ENCODE measurements around the gene TADA2B.
"Not testable (repeated sequence)": the region's sequence is repeated elsewhere in the genome, so short reads cannot be mapped to it uniquely, and the experiment has no call there.

Gene TADA2B

DNA sequence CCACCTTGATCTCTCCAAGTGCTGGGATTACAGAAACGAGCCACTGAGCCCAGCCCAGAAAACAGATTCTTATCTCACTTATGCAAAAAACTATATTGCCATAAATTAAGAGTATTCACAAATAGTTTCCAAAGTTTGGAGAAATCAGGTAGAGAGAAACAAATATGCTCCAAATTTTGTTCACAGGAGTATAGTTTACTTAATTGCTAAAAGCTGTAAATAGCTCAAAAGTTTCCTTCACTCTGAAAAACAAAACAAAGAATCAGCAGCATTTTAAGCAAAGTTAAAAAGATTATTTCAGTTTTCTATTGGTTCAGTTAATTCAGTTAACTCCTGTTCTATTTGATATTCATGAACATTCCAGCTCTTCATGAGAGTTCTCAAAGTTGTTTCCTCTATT, 43.2 kb downstream of the TADA2B start:
- no peak for DNase-seq

DNA sequence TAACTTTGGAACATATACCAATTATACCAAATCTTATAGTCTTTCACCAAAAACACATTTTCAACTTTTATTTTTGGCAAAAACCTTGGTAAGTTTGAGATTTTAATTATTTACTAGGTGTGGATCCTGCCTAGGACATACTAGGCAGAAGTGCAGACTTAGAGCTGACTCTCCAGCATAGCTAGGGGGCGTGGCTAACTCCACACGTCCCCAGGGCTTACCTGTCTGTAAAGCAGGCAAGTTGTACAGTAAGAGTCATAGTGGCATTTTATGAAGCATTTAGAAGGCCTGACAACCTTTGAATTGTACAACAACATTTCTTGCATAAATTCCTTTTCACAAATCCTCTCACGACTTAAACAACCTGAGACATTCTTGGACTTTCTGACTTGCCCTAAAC, 43.9 kb downstream of the TADA2B start:
- no peak for DNase-seq

DNA sequence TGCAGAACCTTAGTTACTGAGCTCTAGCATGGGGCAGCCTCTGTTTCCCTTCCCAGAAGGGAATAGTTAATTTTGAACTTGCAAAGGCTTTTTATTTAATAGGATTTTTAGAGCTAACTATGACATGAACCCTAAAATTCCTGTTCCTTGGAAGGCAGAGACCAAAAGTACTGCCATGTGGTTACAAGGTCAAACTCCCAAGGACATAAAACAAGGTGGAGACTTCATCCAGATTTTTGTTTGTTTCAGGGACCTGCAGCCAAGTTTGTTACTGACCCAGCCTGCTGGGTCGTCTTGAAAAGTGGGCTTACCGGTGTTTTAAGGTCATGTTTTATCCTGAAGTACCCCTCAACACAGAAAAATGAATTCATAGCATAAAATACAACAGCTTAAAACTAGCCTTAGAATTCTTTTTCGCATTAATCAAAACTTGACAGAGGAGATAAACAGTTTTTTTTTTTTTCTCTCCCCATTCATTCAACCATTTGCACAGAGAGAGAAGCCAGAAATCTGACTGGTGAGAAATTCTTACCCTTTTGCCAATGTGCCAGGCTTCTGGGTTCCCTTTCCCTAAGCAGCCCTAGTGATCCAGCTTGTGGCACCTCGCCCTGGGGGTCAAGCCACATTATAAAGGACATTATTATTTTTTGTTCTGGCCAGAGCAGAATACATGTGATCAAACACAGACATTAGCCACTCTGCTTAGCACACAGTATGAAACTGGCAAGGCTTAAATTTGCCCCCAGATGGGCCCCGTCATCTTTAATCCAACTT, 46.2 kb downstream of the TADA2B start:
- DNase-seq = no peak

DNA sequence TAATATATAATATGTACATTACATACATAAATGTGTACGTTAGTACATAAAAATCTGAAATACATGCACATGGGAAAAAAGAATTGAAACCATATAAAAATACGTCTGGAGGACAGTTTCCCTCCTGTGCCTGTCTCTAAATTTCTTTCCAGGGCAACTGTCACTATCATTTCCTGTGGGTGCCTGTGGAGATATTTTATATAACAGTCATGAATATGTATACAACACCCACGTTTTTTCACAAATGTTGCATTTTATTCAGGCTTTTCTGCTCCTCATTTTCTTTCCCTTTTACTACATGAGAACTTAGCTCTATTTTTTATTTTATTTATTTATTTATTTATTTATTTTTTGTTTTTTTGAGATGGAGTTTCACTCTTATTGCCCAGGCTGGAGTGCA, 48.9 kb downstream of the TADA2B start:
- DNase-seq = no peak

DNA sequence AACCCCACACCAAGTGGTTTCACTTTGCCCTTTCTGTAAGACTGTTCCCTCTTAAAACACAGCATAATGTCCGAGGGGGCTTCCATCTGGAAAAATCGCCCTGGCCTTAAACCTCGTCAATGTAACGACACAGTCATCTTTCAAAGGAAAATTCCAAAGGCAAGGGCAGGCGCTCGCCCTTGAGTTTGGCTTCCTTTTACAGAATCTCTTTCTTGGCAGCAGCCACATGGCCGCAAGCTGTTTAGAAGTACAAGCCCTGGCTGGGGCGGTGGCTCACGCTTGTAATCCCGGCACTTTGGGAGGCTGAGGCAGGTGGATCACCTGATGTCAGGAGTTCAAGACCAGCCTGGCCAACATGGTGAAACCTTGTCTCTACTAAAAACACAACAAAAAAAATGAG, 51.7 kb downstream of the TADA2B start:
- DNase-seq = no peak

DNA sequence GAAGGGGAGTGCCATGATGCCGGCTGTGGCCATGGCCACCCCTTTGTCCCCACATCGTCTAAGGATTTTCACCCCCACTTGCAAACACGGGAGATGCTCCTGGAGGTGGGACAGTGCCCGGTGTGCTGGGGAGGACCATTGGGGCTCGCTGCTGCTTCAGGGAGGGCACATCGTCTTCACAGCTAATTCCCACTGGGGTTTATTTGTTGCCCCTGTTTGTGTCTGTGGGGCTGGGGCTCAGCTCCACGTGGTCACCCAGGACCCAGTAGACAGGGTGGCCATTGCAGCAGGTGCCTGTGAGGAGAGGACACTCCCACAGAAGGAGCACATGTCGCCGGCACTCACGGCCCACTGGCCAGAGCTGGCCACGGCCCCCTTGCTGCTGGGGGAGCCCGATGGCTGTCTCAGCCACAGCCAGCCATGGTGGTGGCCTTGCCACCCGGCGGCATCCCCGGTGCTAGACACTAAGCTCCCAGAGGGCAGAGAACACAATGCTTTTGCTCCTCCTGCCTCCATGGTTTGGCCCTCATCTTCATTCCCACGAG, 52.5 kb downstream of the TADA2B start:
- DNase-seq = no peak

DNA sequence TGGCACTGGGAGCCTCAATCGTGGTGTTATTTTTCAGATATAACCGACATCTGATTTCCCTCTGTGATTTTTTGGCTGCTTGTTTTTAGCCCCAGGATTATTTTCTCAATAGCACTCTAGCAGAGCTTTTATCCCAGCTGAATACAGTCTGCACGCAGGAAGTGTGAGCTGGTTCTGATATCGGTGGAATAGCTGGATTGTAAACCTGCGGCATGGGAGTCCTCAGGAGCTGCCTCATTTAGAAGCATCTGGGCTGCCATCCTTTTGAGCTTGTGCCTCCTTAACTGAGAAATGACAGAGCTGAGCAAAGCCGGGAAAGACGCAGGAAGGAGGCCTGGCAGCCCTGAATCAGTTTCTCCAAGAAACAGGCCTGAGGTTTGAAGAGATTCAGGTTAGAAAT, 53.1 kb downstream of the TADA2B start:
- DNase-seq = no peak

DNA sequence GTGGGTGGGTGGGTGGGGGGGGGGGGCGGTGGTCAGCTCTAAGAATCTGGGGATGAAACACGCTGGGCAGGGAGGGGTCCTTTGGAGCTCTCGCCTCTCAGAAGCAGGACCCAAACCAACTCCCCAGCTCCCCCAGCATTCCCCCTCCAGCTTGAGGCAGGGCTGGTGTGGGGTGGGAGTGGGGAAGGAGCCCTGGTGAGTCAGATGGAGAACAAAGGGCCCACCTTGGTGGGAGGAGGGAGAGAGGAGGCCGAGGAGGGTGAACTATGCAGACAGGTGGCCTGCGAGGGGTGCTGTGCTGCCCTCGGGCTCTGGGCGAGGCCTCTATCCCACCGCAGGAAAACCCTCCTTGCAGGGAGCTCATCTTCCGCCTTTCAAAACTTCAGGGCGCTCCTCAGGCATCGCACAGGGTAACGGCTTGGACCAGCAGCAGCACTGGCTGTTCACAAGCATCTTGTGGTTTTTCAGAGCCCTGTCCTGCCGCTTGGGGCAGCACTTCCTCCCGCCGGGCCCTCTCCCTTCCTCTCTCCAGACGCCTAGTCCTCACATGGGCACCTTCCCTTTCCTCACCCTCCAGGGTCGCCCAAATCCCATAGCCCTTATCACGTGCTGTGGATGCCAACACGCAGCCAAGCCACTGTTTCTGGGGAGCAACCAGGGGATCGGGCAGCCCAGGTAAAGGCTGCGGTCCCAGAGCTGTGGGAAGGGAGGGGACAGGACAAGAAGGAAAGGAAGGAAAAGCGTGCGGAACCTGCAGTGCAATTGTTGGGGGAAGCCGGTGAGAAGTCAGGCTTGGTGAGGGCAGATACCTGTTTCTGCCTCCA, 58.7 kb downstream of the TADA2B start:
- peak; percentile 57 for DNase-seq

DNA sequence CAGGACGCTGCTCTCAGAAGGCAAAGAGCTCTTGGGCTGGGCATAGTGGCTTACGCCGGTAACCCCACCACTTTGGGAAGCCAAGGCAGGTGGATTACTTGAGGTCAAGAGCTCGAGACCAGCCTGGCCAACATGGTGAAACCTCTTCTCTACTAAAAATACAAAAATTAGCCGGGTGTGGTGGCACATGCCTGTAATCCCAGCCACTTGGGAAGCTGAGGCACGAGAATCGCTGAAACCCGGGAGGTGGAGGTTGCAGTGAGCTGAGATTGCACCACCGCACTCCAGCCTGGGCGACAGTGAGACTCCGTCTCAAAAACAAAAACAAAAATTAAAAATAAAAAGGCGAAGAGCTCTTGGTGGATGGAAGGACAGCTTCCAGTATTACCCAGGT, 59.3 kb downstream of the TADA2B start:
- DNase-seq = not testable (repeated sequence)

DNA sequence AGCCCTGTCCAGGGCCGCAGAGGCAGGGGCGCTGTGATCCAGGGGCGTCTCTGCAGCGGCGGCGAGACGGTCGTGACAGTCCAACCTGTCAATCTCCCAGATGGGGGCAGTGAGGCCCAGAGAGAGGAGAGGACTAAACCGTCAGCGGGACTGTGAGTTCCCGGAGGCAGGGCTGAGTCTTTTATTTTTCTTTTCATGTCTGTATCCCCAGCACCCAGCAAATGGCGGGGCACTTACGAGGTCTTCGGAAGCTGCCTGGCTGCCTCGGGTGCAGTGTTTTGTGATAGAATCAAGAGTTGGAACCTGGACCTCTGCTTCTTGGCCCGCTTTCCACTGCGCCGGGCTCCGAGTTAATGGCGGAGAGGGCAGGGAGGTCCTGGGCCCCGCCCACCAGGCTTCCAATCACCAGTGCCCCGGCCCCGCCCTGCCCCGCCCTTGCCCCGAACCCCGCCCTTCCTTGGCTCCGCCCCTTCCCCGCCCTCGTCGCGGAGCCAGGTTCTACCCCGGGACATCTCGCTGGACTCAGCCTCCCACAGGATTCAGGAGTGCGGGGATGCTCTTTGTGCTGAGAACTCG, 59.9 kb downstream of the TADA2B start:
- peak; percentile 83 for DNase-seq

DNA sequence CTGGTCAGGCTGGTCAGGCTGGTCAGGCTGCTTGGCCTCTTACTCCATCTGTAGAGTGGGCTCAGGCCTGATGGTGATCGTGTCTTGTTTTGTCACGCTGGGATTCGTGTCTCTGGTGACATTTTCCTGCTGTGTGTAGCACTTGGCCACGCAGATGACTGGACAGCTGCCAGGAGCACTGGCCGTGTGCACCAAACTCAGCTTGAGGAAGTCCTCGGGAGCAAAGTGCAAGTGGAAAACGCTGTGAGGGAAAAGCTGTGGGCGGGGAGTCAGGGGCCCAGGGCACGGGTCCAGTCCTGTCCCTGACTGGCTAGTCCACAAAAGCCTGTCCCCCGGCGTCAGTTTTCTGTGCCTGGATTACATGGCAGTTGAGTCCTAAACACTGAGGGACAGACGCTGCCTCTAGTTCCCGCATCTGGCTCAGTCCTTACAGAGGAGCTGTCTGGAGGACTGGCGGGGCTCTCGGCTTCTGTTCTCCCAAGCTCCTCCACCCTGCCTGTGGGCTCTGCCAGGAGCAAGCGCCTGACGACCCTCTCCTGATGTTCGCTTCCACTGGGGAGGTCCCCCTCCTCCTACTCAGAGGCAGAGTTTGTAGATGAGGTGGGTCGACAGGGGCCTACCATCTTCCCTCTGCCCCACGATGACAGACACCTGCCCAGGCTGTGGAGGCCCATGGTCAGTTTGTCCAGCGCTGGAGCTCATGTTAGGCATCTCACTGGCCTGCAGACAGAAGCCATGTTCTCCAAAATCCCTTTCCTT, 60.6 kb downstream of the TADA2B start:
- no peak for DNase-seq

DNA sequence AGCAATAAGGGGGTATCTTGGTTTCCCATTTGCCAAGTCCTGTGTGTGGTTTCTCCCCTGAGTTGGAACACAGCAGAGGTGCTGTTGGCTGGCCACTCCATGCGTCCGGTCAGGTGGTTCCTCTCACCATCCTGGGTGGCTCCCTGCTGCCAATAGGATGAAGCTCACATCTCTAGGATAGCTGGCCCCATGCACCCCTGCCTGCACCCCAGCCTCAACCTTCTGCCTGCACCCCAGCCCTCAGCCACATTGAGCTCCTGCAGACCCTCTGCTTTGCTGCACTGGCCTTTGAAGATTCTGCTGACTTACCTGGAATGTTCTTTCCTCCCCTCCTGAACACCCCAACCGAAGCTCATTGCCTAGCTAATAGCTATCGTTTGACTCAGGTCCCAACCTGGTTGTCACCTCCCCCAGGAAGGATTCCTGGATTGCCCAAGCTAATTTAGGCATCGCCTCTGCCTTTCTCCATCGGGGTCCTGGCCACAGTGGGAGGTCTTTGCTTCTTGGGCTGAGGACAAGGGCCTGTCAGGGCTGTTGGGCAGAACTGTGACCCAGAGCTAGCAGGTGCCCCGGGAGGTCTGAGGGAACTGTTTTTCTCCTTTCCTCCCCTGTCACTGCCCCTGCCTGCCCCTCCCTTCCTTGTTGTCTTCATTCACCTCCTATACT, 61.3 kb downstream of the TADA2B start:
- DNase-seq = no peak

DNA sequence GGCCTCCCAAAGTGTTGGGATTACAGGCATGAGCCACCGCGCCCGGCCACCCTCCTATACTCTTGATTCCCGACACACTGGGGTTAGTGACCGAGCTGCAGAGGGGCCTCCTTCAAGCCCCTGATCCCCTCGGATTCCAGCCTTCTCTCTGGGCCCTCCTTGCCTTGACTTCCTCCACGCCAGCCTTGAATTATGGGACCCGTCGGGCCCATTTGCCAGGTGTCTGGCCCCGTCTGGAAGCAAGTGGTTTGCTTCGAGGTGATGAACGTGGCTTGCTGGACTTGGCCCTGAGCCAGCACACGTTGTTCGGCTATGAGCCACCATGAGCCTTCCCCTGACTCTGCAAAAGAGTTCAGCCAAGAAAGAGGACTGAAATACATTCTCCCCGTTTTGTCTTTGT, 62.1 kb downstream of the TADA2B start:
- DNase-seq = no peak

DNA sequence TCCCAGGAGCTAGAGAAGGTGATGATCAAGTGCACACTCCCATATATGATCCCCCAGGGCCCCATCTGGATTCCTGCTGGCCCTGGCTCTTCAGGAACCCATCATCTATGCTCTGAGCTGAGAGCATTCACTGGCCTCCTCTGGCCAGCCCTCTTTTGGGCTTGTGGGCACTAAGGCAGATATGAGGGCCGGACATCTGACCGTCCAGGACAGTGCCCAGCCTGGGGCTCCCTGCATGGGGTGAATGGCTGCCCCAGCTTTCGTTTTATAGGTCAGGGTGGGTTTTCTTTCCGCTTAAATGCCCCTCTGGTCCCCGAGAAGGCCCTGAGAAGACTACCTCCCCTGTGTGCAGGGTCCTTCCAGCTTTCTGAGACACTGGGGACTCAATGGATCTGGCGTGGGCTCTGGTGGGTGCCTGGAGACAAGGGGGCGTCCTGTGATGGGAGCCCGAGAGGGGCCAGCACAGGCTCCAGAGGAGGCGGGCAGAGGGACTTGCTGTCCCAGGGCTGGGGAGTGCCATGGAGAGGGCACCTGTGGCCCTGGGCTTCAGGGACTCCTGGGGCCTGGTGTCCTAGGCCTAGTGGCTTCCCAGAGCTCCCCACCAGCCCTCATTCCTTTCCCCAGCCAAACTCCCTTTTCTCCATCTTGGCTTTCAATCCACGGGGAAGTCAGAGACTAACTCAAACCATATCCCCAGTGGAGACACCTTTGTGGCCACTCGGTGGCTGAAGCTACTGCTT, 64.2 kb downstream of the TADA2B start:
- DNase-seq = no peak

All from CD4-positive, alpha-beta T cell treated with Interleukin-21 for 1 hour (primary cell).